Measurements from ENCODE around the gene WDR82.
A peak's percentile ranks its signal among the peaks of the same experiment; 100 is the strongest.

Gene WDR82

GRCh38 chr3:52253314-52254304 is 24.8 kb downstream of the WDR82 start:
- DNase-seq = no peak

GRCh38 chr3:52250122-52250521 is 28.3 kb downstream of the WDR82 start:
- no peak for DNase-seq

- no peak for DNase-seq
Observed at GRCh38 chr3:52249683-52250082, 28.8 kb downstream of the WDR82 start.

GRCh38 chr3:52248816-52249547 is 29.5 kb downstream of the WDR82 start:
- DNase-seq = no peak

- no peak for DNase-seq
Observed at GRCh38 chr3:52248165-52248541, 30.3 kb downstream of the WDR82 start.

GRCh38 chr3:52247409-52248164 is 30.9 kb downstream of the WDR82 start:
- no peak for DNase-seq

GRCh38 chr3:52246728-52247408 is 31.6 kb downstream of the WDR82 start:
- DNase-seq = no peak

- DNase-seq = no peak
Observed at GRCh38 chr3:52246264-52246620, 32.2 kb downstream of the WDR82 start.

GRCh38 chr3:52245322-52246263 is 32.9 kb downstream of the WDR82 start, which contains the start of gene PPM1M:
PPM1M (plus strand) TSS chr3:52245759; CDS start chr3:52245825, 66 bp downstream.
- no peak for DNase-seq

GRCh38 chr3:52243791-52244628 is 34.4 kb downstream of the WDR82 start:
- no peak for DNase-seq

- DNase-seq = no peak
Observed at GRCh38 chr3:52242039-52242438, 36.4 kb downstream of the WDR82 start.

- DNase-seq = no peak
Observed at GRCh38 chr3:52240886-52241370, 37.5 kb downstream of the WDR82 start.

- DNase-seq = no peak
Observed at GRCh38 chr3:52240059-52240885, 38.2 kb downstream of the WDR82 start.

- peak; percentile 36 for DNase-seq
Observed at GRCh38 chr3:52238761-52239701, 39.4 kb downstream of the WDR82 start, which contains the start of gene TWF2. TWF2 (minus strand) TSS chr3:52239158; CDS start chr3:52239016, 142 bp downstream.

- DNase-seq = no peak
Observed at GRCh38 chr3:52238193-52238760, 40.2 kb downstream of the WDR82 start.

GRCh38 chr3:52237657-52238172 is 40.7 kb downstream of the WDR82 start:
- DNase-seq = no peak

- DNase-seq = no peak
Observed at GRCh38 chr3:52237006-52237656, 41.3 kb downstream of the WDR82 start.
